Adipocyte (in vitro differentiated cells): ENCODE results near the gene DPP6.

Experiments
- DNase-seq: peaks from one replicate; pipeline ENCODE4 v3.0.0-alpha.2; 2015; ENCODE audit warnings: low read depth
- H3K27me3 ChIP-seq: replicated peaks from 2 replicates; pipeline ENCODE4 v1.7.0; 2013; ENCODE audit warnings: mild to moderate bottlenecking, low read length, moderate library complexity; ENCODE audit not compliant: control insufficient read depth, insufficient read depth
- H3K36me3 ChIP-seq: 2 replicates; pipeline ENCODE4 v1.7.0; 2013; ENCODE audit warnings: low read length, mild to moderate bottlenecking, moderate library complexity; ENCODE audit not compliant: control insufficient read depth, insufficient read depth, severe bottlenecking
- H3K4me1 ChIP-seq: 2 replicates; pipeline ENCODE4 v1.7.0; 2013; ENCODE audit warnings: mild to moderate bottlenecking, low read length, moderate library complexity; ENCODE audit not compliant: control insufficient read depth, insufficient read depth
- H3K4me3 ChIP-seq: 2 replicates; pipeline ENCODE4 v1.7.0; 2013; ENCODE audit warnings: mild to moderate bottlenecking, low read length, moderate library complexity
- H3K9ac ChIP-seq: 2 replicates; pipeline ENCODE4 v1.7.0; 2013; ENCODE audit warnings: mild to moderate bottlenecking, low read length, moderate library complexity
- H3K9me3 ChIP-seq: 2 replicates; pipeline ENCODE4 v1.7.0; 2013; ENCODE audit warnings: mild to moderate bottlenecking, low read length, moderate library complexity; ENCODE audit not compliant: control insufficient read depth

Gene DPP6

GRCh38 chr7:154769001-154769400 lies 716.8 kb downstream of the DPP6 start:
- Histone ChIP-seq H3K27me3 (no peaks in the 10 kb centered on the region), H3K36me3 (no peaks in the 10 kb centered on the region), H3K9ac (no peak overlapping the region), H3K9me3 (no peaks in the 10 kb centered on the region), H3K4me1 (no peaks in the 10 kb centered on the region), H3K4me3 (no peak overlapping the region)
- no peak for DNase-seq

- Histone ChIP-seq H3K9ac (no peak overlapping the region), H3K9me3 (no peaks in the 10 kb centered on the region), H3K36me3 (no peaks in the 10 kb centered on the region), H3K27me3 (no peaks in the 10 kb centered on the region), H3K4me1 (no peaks in the 10 kb centered on the region), H3K4me3 (no peak overlapping the region)
- no peak for DNase-seq
Measured at GRCh38 chr7:154769527-154769926, 717.3 kb downstream of the DPP6 start.

GRCh38 chr7:154770361-154770760 lies 718.2 kb downstream of the DPP6 start:
- Histone ChIP-seq H3K27me3 (no peaks in the 10 kb centered on the region), H3K9ac (no peak overlapping the region), H3K4me3 (no peak overlapping the region), H3K4me1 (no peaks in the 10 kb centered on the region), H3K36me3 (no peaks in the 10 kb centered on the region), H3K9me3 (no peaks in the 10 kb centered on the region)
- DNase-seq, result no peak

GRCh38 chr7:154770962-154771361 lies 718.8 kb downstream of the DPP6 start:
- H3K4me3 ChIP-seq, result no peak overlapping the region
- H3K27me3 ChIP-seq, result no peaks in the 10 kb centered on the region
- no peaks in the 10 kb centered on the region for H3K36me3 ChIP-seq
- no peak overlapping the region for H3K9ac ChIP-seq
- no peaks in the 10 kb centered on the region for H3K4me1 ChIP-seq
- no peak for DNase-seq
- no peaks in the 10 kb centered on the region for H3K9me3 ChIP-seq

GRCh38 chr7:154774303-154774969 lies 722.2 kb downstream of the DPP6 start:
- no peak overlapping the region for H3K4me3 ChIP-seq
- H3K9me3 ChIP-seq, result no peaks in the 10 kb centered on the region
- DNase-seq, result no peak
- H3K4me1 ChIP-seq, result no peaks in the 10 kb centered on the region
- no peaks in the 10 kb centered on the region for H3K27me3 ChIP-seq
- no peak overlapping the region for H3K9ac ChIP-seq
- H3K36me3 ChIP-seq, result no peaks in the 10 kb centered on the region

GRCh38 chr7:154775681-154776080 lies 723.5 kb downstream of the DPP6 start:
- no peak overlapping the region for H3K9ac ChIP-seq
- H3K4me1 ChIP-seq, result no peaks in the 10 kb centered on the region
- no peak for DNase-seq
- H3K36me3 ChIP-seq, result no peaks in the 10 kb centered on the region
- no peaks in the 10 kb centered on the region for H3K9me3 ChIP-seq
- no peak overlapping the region for H3K4me3 ChIP-seq
- H3K27me3 ChIP-seq, result no peaks in the 10 kb centered on the region

GRCh38 chr7:154776350-154776749 lies 724.2 kb downstream of the DPP6 start:
- Histone ChIP-seq H3K27me3 (no peaks in the 10 kb centered on the region), H3K4me1 (no peaks in the 10 kb centered on the region), H3K9ac (no peak overlapping the region), H3K36me3 (no peaks in the 10 kb centered on the region), H3K9me3 (no peaks in the 10 kb centered on the region), H3K4me3 (no peak overlapping the region)
- DNase-seq, result no peak

GRCh38 chr7:154777023-154777422 lies 724.8 kb downstream of the DPP6 start:
- DNase-seq, result no peak
- Histone ChIP-seq H3K4me3 (no peak overlapping the region), H3K36me3 (no peaks in the 10 kb centered on the region), H3K9me3 (no peaks in the 10 kb centered on the region), H3K27me3 (no peaks in the 10 kb centered on the region), H3K4me1 (no peaks in the 10 kb centered on the region), H3K9ac (no peak overlapping the region)

- Histone ChIP-seq H3K36me3 (no peaks in the 10 kb centered on the region), H3K4me3 (no peak overlapping the region), H3K9ac (no peak overlapping the region), H3K4me1 (no peaks in the 10 kb centered on the region), H3K9me3 (no peaks in the 10 kb centered on the region), H3K27me3 (no peaks in the 10 kb centered on the region)
- no peak for DNase-seq
Measured at GRCh38 chr7:154777489-154777888, 725.3 kb downstream of the DPP6 start.

GRCh38 chr7:154777908-154778307 lies 725.7 kb downstream of the DPP6 start:
- H3K27me3 ChIP-seq, result no peaks in the 10 kb centered on the region
- no peaks in the 10 kb centered on the region for H3K9me3 ChIP-seq
- no peak overlapping the region for H3K4me3 ChIP-seq
- no peak overlapping the region for H3K9ac ChIP-seq
- no peaks in the 10 kb centered on the region for H3K4me1 ChIP-seq
- no peak for DNase-seq
- H3K36me3 ChIP-seq, result no peaks in the 10 kb centered on the region

- H3K4me1 ChIP-seq, result no peaks in the 10 kb centered on the region
- no peaks in the 10 kb centered on the region for H3K36me3 ChIP-seq
- DNase-seq, result no peak
- H3K27me3 ChIP-seq, result no peaks in the 10 kb centered on the region
- no peak overlapping the region for H3K9ac ChIP-seq
- H3K9me3 ChIP-seq, result peaks cover 13% of the 10 kb centered on the region
- H3K4me3 ChIP-seq, result no peak overlapping the region
Measured at GRCh38 chr7:154781369-154782303, 729.4 kb downstream of the DPP6 start.
